ENCODE data around the gene TRPM1. TPM values are rescaled to one million over a fixed set of nuclear protein-coding genes. Genes with fewer than 3 reads are reported as not detected.

The TRPM1 gene
- total and polyA plus RNA-seq, 12 donors: 0.34 TPM; not detected in 11

DNA sequence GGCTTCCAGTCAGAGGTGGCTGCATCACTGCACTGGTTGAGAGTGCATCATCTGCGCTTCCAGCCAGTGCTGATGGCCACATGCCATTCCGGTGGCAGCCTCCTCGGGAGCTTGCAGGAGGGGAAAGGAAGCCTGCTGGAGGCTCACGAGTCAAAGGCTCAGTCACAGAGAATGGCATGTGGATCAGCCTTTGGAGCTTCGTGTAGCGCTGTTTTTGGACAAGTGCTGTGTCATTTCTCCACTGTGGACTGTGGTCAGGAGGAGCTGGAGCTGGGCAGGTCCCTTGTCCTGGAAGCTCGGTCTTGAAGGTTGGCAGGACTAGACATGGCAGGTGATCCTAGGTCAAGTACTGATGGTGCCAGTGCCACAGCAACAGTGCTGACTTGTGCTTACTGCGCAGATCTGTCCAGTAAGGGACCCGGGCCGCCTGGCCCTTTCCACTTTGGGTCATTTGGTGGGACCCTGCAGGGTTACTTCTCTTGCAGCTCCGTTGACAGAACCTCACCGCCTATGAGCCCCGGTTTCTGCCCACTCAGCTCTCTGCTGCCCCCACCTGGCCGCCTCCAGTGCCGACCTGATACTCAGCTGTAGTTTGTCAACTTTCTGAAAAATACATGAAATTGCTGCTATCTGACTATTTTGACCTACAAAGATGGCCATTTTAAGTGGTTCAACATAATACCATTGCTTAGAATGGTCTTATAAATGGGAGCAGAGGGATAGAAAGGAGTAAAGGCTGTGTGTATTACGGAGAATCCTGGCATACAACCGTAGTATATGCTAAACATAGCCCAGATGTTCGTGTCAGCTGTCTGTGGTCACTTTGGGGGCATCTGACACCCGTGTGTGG, 27.6 kb upstream of the TRPM1 start:
- TF ChIP-seq, protein P1, sequence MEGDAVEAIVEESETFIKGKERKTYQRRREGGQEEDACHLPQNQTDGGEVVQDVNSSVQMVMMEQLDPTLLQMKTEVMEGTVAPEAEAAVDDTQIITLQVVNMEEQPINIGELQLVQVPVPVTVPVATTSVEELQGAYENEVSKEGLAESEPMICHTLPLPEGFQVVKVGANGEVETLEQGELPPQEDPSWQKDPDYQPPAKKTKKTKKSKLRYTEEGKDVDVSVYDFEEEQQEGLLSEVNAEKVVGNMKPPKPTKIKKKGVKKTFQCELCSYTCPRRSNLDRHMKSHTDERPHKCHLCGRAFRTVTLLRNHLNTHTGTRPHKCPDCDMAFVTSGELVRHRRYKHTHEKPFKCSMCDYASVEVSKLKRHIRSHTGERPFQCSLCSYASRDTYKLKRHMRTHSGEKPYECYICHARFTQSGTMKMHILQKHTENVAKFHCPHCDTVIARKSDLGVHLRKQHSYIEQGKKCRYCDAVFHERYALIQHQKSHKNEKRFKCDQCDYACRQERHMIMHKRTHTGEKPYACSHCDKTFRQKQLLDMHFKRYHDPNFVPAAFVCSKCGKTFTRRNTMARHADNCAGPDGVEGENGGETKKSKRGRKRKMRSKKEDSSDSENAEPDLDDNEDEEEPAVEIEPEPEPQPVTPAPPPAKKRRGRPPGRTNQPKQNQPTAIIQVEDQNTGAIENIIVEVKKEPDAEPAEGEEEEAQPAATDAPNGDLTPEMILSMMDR (IDR thresholded peaks at IDR 0.05): peak; percentile 72 to 93 (median 81)
- no peak for TF ChIP-seq POLR2A (IDR thresholded peaks at IDR 0.05)
- 24 to 37% (median 33%) methylated on average over 10 to 19 of the region's 19 CpGs for WGBS, 4 donors
- Histone ChIP-seq H3K27me3 (no peaks in the 10 kb centered on the region), H3K4me1 (replicated peaks in 1 of 2) (no peaks in the 10 kb centered on the region), H3K36me3 (replicated peaks in 1 of 2) (no peaks in the 10 kb centered on the region), H3K9me3 (replicated peaks in 1 of 3) (no peaks in the 10 kb centered on the region), H3K4me3 (no peak overlapping the region), H3K27ac (no peak overlapping the region)
- intact Hi-C loops (cut with DNase I): loop anchor here in 1 of 2 donors (5.0 to 10.0 kb wide), 2 partner anchors 164 to 467 kb away; no protein-coding TSS in a partner anchor
- DNase-seq: peak; percentile 56 to 83 (median 71)

DNA sequence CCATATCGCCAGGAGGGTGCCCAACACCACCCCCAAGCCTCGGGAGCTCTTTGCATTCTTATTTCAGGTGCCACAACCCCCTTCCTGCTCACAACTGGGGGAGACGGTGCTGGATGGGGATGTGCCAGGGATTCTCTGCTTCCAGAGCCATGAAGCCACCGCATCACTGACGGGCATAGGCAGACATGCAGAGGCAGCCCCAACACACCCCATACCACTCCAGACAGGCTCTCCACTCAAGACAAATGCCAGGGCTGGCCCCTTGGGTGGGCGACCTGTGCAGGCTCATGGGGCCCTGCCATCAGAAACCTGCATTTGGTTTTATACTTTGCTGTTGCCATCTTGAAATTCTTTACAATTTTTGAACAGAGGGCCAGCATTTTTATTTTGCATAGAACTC, 27.0 kb upstream of the TRPM1 start:
- no peaks in the 10 kb centered on the region for H3K9me3 ChIP-seq (replicated peaks in 1 of 3)
- 61 to 91% (median 72%) methylated on average over 1 to 6 of the region's 6 CpGs for WGBS, 4 donors
- H3K4me1 ChIP-seq (replicated peaks in 1 of 2): no peaks in the 10 kb centered on the region
- no peak for TF ChIP-seq POLR2A (IDR thresholded peaks at IDR 0.05)
- TF ChIP-seq, protein P1 (IDR thresholded peaks at IDR 0.05): no peak
- H3K27me3 ChIP-seq: no peaks in the 10 kb centered on the region
- H3K4me3 ChIP-seq: no peak overlapping the region
- no peak for DNase-seq
- no peak overlapping the region for H3K27ac ChIP-seq
- intact Hi-C loops (cut with DNase I): loop anchor here in 1 of 2 donors (5.0 to 10.0 kb wide), 2 partner anchors 164 to 466 kb away; no protein-coding TSS in a partner anchor
- H3K36me3 ChIP-seq (replicated peaks in 1 of 2): no peaks in the 10 kb centered on the region

DNA sequence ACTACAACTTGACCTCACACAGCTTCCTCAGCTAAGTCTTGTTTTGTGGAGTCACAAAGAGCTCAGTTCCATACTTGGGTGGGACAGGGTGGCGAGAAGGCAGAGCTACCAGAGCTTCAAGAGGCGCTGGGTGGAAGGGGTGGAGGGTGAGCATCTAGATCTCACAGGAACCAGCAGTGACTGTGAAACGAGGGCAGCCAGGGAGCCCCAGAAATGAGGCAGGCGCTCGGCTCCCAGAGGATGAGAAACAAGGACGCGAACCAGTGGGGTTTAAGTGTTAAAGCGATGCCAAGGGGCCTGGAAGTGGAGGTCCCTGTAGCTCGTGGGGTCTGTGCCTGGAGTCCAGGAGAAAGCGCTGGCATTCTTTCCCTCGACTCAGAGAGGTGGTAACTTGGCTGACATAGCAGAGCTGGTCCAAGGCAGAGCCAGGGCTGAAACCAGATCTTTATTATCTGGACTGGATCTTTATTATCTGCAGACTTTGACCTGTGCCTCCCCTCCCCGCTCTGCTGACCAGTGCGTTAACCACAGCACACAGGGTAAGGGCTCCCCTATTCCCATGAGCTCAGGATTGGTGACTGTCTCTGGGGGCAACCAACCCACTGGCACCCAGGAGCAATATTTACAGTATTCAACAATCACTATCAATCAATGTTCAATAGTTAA, 26.2 kb upstream of the TRPM1 start:
- intact Hi-C loops (cut with DNase I): loop anchor here in 1 of 2 donors (5.0 to 10.0 kb wide), 2 partner anchors 163 to 465 kb away; no protein-coding TSS in a partner anchor
- 64 to 78% (median 72%) methylated on average over 13 of the region's 13 CpGs for WGBS, 4 donors

More for the DNA sequence above, 26.2 kb upstream of the TRPM1 start:
- Histone ChIP-seq H3K9me3 (replicated peaks in 1 of 3) (no peaks in the 10 kb centered on the region), H3K27ac (no peak overlapping the region), H3K27me3 (no peaks in the 10 kb centered on the region), H3K4me1 (replicated peaks in 1 of 2) (no peaks in the 10 kb centered on the region), H3K4me3 (no peak overlapping the region), H3K36me3 (replicated peaks in 1 of 2) (no peaks in the 10 kb centered on the region)
- TF ChIP-seq POLR2A (IDR thresholded peaks at IDR 0.05): no peak
- TF ChIP-seq, protein P1 (IDR thresholded peaks at IDR 0.05): no peak
- no peak for DNase-seq

Data from adrenal gland (tissue), 12 donors.